HG02798 (cell line): Measurements from ENCODE around the gene CAMKK2.
"Not testable (repeated sequence)": the region's sequence is repeated elsewhere in the genome, so short reads cannot be mapped to it uniquely, and the experiment has no call there.

Source experiments
- ATAC-seq: cut with Tn5 transposase; IDR thresholded peaks from one replicate; pipeline ENCODE4 v1.9.1; 2021; ENCODE audit warnings: mild to moderate bottlenecking; ENCODE audit not compliant: unreplicated experiment, poor library complexity

Gene CAMKK2

GRCh38 chr12:121281116-121281515 lies 15.4 kb downstream of the CAMKK2 start:
- not testable (repeated sequence) for ATAC-seq

GRCh38 chr12:121280531-121280930 lies 16.0 kb downstream of the CAMKK2 start:
- ATAC-seq = not testable (repeated sequence)

- no peak for ATAC-seq
Measured at GRCh38 chr12:121279507-121279915, 17.0 kb downstream of the CAMKK2 start.

GRCh38 chr12:121279071-121279375 lies 17.5 kb downstream of the CAMKK2 start:
- ATAC-seq = no peak

- ATAC-seq = no peak
Measured at GRCh38 chr12:121278169-121279070, 18.1 kb downstream of the CAMKK2 start.

GRCh38 chr12:121277374-121277759 lies 19.1 kb downstream of the CAMKK2 start:
- peak; percentile 20 for ATAC-seq

- ATAC-seq = no peak
Measured at GRCh38 chr12:121274036-121274763, 22.3 kb downstream of the CAMKK2 start.

GRCh38 chr12:121273364-121273896 lies 23.1 kb downstream of the CAMKK2 start:
- ATAC-seq = no peak

- no peak for ATAC-seq
Measured at GRCh38 chr12:121267822-121268221, 28.7 kb downstream of the CAMKK2 start.

- no peak for ATAC-seq
Measured at GRCh38 chr12:121264951-121265515, 31.5 kb downstream of the CAMKK2 start.

GRCh38 chr12:121264135-121264534 lies 32.4 kb downstream of the CAMKK2 start:
- no peak for ATAC-seq

GRCh38 chr12:121263206-121263935 lies 33.1 kb downstream of the CAMKK2 start:
- ATAC-seq = no peak

GRCh38 chr12:121261398-121261797 lies 35.1 kb downstream of the CAMKK2 start:
- no peak for ATAC-seq

GRCh38 chr12:121260091-121260490 lies 36.4 kb downstream of the CAMKK2 start:
- no peak for ATAC-seq

- ATAC-seq = no peak
Measured at GRCh38 chr12:121259074-121259473, 37.4 kb downstream of the CAMKK2 start.

GRCh38 chr12:121257704-121258449 lies 38.6 kb downstream of the CAMKK2 start:
- ATAC-seq = peak; percentile 40

- no peak for ATAC-seq
Measured at GRCh38 chr12:121255433-121255832, 41.1 kb downstream of the CAMKK2 start.

GRCh38 chr12:121253638-121254335 lies 42.7 kb downstream of the CAMKK2 start:
- ATAC-seq = peak; percentile 56

- no peak for ATAC-seq
Measured at GRCh38 chr12:121252712-121253345, 43.7 kb downstream of the CAMKK2 start.
